ENCODE measurements around the gene CALR.
"Not testable (repeated sequence)": the region's sequence is repeated elsewhere in the genome, so short reads cannot be mapped to it uniquely, and the experiment has no call there.

The CALR gene

DNA sequence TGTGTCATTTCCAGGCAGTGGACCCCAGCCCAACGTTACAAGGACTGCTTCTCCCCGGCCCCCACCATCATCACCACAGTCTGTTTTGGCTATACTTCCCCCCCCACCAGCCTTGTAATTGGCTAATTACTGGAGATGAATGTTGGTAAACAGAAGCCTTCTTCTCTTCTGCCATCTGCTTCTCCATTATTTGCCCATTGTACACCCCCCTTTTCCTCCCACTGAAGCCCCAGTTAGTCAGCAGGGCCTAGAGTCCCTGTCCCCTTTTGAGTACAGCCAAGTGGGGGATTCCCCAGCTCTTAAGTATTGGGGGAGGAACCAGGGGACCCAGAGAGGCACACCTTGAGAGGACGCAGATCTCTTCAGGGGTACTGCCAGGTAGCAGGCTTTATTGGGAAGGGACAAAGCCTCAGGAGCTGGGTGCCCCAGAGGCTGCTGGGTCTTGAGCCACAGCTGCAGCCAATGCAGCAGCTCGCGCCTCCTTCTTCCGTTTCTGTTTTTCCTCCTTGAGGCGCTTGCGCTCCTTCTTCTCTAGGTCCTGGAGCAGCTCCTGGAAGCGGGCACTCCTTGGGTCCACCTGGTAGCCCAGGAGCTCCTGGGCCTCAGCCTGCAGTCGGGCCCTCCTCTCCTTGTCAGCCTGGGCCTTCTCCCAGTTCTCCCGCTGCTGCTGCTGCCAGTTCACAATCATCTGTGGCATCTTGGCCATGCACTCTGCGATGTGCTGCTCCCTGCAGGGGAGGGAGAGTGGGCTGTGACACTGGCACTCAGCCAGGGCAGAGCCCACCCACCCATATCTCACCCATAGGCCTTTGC is 15.6 kb downstream of the CALR start:
- no peak for DNase-seq (ENCODE audit: low read depth in 2 of 2)
- TF ChIP-seq, protein P1, sequence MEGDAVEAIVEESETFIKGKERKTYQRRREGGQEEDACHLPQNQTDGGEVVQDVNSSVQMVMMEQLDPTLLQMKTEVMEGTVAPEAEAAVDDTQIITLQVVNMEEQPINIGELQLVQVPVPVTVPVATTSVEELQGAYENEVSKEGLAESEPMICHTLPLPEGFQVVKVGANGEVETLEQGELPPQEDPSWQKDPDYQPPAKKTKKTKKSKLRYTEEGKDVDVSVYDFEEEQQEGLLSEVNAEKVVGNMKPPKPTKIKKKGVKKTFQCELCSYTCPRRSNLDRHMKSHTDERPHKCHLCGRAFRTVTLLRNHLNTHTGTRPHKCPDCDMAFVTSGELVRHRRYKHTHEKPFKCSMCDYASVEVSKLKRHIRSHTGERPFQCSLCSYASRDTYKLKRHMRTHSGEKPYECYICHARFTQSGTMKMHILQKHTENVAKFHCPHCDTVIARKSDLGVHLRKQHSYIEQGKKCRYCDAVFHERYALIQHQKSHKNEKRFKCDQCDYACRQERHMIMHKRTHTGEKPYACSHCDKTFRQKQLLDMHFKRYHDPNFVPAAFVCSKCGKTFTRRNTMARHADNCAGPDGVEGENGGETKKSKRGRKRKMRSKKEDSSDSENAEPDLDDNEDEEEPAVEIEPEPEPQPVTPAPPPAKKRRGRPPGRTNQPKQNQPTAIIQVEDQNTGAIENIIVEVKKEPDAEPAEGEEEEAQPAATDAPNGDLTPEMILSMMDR (IDR thresholded peaks at IDR 0.05; ENCODE audit: low read depth, low read length): no peak
- H3K4me3 ChIP-seq (replicated peaks in 1 of 2; ENCODE audit: low read depth in 2 of 2, low read length in 2 of 2): no peak overlapping the region

DNA sequence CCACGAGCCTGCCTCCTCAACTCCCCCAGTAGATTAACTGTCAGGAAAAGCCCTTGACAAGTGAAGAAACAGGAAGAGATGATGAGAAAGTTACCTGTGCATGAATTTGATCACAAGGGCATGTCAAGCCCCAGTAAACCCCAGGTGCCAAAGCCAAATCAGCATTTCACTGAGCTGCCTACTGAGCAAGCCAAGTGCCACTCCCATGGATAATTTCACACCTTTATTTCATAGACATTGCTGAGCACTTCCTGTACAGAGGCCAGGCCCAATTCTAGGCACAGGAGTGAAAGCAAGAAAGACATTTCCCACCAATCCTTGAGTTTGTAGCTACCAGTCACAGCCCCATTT is 16.2 kb downstream of the CALR start:
- TF ChIP-seq, protein P1 (IDR thresholded peaks at IDR 0.05; ENCODE audit: low read depth, low read length): no peak
- DNase-seq (ENCODE audit: low read depth in 2 of 2): no peak

DNA sequence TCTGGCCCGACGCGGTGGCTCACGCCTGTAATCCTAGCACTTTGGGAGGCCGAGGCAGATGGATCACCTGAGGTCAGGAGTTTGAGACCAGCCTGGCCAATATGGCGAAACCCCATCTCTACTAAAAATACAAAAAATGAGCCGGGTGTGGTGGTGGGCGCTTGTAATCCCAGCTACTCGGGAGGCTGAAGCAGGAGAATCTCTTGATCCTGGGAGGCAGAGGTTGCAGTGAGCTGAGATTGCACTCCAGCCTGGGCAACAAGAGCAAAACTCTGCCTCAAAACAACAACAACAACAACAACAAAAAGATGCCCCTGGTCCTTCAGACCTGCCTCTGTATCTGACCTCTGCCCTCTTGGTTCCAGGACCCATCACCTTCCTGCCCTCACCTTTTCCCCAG is 17.2 kb downstream of the CALR start:
- peak overlapping the region; percentile 95 to 99 for H3K4me3 ChIP-seq (replicated peaks in 1 of 2; ENCODE audit: low read depth in 2 of 2, low read length in 2 of 2)
- DNase-seq (ENCODE audit: low read depth in 2 of 2): not testable (repeated sequence)

More for the DNA sequence above, 16.2 kb downstream of the CALR start:
- H3K4me3 ChIP-seq (replicated peaks in 1 of 2; ENCODE audit: low read depth in 2 of 2, low read length in 2 of 2): no peak overlapping the region

DNA sequence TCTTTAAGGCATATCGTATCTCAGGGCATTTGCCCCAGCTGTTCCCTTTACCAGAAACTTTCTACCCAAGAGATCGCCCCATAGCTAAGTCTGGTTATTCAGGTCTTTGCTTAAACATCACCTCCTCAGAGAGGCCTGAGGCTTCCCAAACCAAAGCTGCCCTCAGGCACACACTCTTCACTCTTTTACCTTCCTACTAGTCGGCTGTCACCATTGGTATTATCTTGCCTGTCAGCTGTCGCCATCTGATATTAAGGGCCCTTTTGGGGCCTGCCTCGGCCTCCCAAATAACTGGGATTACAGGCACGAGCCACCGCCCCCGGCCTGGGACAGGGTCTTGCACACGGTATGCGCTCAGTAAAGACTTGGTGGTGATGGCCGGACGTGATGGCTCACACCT is 17.6 kb downstream of the CALR start:
- peak overlapping the region; percentile 95 to 99 for H3K4me3 ChIP-seq (replicated peaks in 1 of 2; ENCODE audit: low read depth in 2 of 2, low read length in 2 of 2)
- DNase-seq (ENCODE audit: low read depth in 2 of 2): no peak
- TF ChIP-seq, protein P1 (IDR thresholded peaks at IDR 0.05; ENCODE audit: low read depth, low read length): no peak

DNA sequence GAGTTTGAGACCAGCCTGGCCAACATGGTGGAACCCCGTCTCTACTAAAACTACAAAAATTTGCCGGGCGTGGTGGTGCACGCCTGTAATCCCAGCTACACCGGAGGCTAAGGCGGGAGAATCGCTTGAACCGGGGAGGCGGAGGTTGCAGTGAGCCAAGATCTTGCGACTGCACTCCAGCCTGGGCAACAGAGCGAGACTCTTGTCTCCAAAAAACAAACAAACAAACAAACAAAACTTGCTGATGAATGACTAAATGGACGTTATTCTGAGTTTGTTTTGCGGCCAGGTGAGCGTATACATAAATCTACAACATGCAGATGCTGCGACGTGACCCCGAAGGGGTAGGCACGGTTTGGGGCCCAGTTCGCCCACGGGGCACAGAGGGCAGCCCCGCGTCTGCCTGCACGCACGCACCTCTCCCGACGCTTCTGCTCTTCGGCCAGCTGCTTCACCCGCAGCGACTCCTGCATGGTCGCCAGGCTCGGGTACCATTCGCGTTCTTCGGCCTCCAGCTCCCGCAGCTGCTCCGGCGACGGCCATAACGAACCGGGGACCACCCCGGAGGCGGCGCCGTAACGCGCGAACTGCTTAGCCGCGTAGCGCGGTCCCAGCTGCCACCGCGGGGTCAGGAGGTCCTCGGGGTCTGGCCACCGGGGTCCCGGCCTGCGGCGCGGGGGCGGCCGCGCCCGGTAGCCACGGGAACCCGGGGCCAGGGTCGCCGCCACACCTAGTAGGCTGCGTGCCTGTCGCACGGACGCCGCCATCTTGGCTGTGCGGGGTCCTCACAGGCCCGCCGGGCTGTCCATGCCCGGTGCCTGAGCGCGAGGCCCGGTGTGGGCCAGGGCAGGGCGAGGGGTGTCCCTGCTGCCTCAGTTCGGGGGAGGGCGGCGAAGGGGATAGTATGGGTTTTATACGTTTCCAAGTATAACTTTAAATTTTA is 18.3 kb downstream of the CALR start, which contains the start of gene GADD45GIP1:
Gene GADD45GIP1, minus strand, starts transcription at position 778 of the 943 bp plus-strand sequence. Its CDS starts 11 bp downstream, at position 767.
- peak; percentile 79 to 80 for DNase-seq (ENCODE audit: low read depth in 2 of 2)
- H3K4me3 ChIP-seq (replicated peaks in 1 of 2; ENCODE audit: low read depth in 2 of 2, low read length in 2 of 2): peak within 1 kb of the TSS; percentile 95 to 99
- TF ChIP-seq, protein P1 (IDR thresholded peaks at IDR 0.05; ENCODE audit: low read depth, low read length): no peak

DNA sequence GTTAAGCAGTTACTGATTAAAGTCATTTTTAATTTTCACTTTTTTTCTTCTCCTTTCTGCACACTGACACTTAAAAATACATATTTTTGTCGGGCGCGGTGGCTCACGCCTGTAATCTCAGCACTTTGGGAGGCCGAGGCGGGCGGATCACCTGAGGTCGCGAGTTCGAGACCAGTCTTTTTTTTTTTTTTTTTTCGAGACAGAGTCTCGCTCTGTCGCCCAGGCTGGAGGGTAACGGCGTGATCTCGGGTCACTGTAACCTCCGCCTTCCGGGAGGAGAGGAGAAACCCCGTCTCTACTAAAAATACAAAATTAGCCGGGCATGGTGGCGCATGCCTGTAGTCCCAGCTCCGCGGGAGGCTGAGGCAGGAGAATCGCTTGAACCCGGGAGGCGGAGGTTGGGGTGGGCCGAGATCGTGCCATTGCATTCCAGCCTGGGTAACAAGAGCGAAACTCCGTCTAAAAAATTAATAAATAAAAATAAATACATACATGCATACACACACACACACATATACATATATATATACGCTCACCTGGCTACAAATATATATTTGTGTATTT is 19.1 kb downstream of the CALR start:
- DNase-seq (ENCODE audit: low read depth in 2 of 2): not testable (repeated sequence)
- H3K4me3 ChIP-seq (replicated peaks in 1 of 2; ENCODE audit: low read depth in 2 of 2, low read length in 2 of 2): peak overlapping the region; percentile 95 to 99

DNA sequence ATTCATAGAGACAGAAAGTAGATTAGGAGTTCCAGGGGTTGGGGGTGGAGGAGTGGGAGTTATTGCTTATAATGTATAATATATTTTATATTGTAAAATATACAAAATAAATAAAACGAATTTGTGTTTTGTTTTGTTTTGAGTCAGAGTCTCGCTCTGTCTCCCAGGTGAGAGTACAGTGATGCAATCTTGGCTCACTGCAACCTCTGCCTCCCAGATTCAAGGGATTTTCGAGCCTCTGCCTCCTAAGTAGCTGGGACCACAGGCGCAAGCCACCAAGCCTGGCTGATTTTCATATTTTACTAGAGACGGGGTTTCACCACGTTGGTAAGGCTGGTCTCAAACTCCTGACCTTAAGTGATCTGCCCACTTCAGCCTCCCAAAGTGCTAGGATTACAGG is 21.1 kb downstream of the CALR start:
- TF ChIP-seq, protein P1 (IDR thresholded peaks at IDR 0.05; ENCODE audit: low read depth, low read length): no peak
- H3K4me3 ChIP-seq (replicated peaks in 1 of 2; ENCODE audit: low read depth in 2 of 2, low read length in 2 of 2): no peak overlapping the region
- DNase-seq (ENCODE audit: low read depth in 2 of 2): no peak

Data from cardiac fibroblast (primary cell).